ENCODE data around the gene MRS2.

- TF ChIP-seq POLR2A (IDR thresholded peaks at IDR 0.05; ENCODE audit: low read depth, low read length) (no peak), CTCF (IDR thresholded peaks at IDR 0.05; ENCODE audit: extremely low read depth in 1 of 2, insufficient read depth in 1 of 2, low read depth in 1 of 2, low read length in 2 of 2) (no peak), POLR2AphosphoS5 (IDR thresholded peaks at IDR 0.05; ENCODE audit: insufficient read depth, low read depth, low read length) (no peak), EZH2 (IDR thresholded peaks at IDR 0.05; ENCODE audit: borderline replicate concordance, low read depth, low read length, severe bottlenecking) (no peak), JUN (IDR thresholded peaks at IDR 0.05; ENCODE audit: borderline replicate concordance, insufficient read depth, insufficient read length, low read depth) (no peak), MAX (IDR thresholded peaks at IDR 0.05; ENCODE audit: insufficient read depth, insufficient read length) (no peak)
Measured at GRCh38 chr6:24455061-24455460, 52.3 kb downstream of the MRS2 start.
